ENCODE measurements around the gene SEC22A.
A peak's percentile ranks its signal among the peaks of the same experiment; 100 is the strongest.

Gene SEC22A

GRCh38 chr3:123201557-123202427, at the start of gene SEC22A:
Gene SEC22A, plus strand, starts transcription at chr3:123201943. Its CDS starts 7,275 bp downstream, at chr3:123209218.
- DNase-seq (ENCODE audit: low spot score), result peak; percentile 97

- DNase-seq (ENCODE audit: low spot score), result no peak
Observed at GRCh38 chr3:123152687-123153086, 49.1 kb upstream of the SEC22A start.

GRCh38 chr3:123153125-123154019, 48.4 kb upstream of the SEC22A start:
- DNase-seq (ENCODE audit: low spot score), result no peak

DNA sequence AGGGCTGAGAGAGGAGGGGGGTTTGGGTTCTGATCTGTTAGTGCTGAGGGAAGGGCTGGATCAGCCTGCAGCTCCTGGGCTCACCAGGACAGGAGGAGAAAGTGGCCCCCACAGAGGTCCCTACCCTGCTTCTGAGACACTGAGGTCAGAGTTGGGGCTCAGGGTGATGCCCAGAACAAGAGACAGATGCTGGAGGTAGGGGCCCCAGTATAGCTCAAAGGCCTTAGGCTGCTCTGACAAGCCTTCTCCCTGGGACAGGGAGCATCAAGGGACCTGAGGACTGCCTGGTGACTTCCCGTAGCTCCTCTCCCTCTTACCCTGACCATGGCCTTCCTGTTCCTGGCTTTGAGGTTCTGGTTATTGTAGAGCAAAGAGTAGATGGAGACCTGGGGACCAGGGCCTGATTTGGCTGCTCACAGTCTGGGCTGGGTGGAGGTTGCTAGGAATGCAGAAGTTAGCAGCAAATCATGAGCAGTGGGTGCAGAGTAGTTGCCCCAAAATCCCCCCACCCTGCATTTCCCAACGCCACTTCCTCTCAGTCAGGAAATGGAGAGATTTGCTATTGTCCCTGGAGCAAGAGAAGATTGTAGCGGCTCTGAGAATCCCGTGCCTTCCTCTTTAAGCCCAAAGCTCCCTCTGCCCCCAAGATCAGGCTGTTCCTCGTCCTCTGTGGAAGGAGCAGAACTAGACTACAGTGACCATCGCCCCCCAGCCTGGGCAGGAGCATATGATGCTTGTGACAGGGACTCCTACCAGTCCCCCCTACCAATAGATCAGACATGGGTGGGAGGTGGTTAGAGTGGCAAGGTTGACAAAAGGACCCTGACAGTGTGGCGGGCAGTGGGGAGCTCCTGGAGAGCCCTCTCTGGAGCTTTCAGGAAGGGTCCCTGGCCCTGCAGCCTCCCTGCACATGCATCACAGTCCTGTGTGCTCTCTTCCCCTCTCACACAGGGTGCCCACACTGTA, 47.4 kb upstream of the SEC22A start:
- DNase-seq (ENCODE audit: low spot score), result no peak

DNA sequence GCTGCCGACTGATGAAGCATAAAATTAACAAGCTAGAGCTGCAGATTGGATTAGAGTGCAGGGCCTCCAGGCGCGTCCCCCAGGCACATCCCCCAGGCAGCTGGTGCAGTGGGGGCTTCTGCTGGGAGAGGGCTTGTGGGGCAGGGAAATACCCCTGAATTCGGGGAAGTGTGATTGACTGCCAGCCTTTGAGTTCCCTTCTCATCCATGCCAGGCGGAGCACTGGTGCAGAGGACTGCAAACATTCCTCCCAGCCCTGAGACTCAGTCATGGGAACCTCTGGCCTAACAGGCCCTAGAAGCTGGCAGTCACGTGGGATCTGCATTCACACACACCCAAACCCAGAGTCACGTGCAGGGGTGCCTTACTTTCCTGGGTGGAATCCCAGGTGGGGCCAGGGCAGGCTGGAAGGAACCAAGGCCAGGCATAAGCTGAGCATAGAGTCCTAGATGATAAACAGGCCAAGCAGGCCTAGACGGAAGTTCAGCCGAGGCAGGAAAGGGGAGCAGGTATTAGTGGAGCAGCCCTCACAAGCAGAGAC, 46.2 kb upstream of the SEC22A start:
- no peak for DNase-seq (ENCODE audit: low spot score)

DNA sequence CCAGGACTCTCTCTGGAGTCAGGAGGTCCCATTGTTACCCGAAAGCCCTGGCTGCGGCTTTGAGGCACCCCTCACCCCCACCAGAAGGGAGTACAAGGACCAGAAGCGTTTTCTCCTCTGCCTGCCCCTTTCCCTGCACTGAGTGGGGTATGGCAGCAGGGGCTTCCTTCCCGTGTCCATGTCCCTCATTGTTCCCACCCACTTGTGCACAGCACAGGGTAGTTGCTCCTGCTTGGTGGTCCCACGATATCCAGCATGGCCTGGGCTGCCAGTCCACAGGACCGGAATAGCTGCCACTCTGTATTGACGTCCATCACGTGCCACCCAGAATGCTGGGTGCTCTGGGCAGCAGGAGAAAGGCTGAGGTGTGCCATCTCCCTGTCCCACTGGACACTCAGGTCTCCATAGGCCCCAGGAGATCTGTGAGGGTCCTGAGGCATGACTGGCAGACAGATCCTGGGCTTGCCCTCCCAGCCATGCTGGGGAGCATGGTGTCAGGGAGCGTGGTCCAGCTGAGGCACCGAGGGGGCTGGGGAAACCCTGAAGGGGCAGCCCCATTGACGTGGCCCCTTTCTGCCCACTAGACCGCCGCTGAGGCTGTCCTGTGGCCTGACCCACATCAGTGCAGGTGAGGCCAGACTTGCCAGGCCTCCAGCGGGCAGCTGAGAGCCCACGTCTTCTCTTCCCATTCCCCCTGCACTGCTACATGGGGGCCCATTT, 45.3 kb upstream of the SEC22A start:
- DNase-seq (ENCODE audit: low spot score), result no peak

- DNase-seq (ENCODE audit: low spot score), result no peak
Observed at GRCh38 chr3:123157209-123157597, 44.5 kb upstream of the SEC22A start.

DNA sequence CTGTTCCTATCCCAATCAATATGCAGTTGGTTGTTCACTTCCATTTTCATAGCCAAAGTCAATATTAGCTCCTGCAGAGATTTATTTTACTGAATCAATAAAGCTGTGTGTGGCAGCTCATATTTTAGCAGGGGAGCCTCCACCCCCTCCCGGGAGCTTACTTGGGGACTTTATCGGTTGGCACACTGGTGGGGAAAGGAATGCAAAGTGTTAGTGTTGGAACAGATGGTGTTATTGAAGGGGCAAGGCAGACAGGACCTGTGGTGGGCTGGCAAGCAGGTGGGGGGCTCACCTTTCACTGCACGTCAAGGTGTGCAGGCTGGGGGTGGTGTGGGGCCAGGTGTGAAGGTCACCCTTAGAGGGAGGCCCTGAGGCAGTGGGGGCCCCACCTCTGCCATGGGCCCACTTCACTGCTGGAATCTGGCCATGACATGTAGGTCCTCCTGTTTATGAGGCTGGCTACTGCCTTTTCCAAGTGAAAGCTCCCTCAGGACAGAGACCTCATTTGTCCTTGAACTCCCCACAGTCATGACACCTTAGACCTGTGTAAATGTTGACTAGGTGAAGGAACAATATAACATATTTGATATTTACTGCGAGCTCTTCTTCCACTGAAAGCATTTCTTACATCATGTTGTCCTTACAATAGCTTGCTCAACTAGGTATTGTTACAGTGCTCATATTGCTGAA, 44.0 kb upstream of the SEC22A start:
- no peak for DNase-seq (ENCODE audit: low spot score)

DNA sequence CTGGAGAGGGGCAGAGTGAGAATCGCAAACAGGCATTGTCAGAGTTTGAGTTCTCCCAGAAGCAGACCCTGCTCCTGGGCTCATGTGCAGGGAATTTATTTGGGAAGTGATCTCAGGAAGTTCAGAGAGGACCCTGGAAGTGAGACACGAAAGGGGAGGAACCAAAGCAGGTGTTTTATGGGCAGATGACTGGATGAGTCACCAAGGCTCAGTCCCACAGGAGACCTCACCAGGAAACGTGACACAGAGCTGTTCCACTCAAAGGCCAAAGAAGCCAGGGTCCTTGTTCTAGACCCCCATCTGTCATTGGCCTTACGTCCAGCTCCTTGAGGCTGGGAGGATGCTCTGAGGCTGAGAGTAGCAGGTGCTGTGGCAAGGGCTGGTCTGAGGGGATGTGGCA, 43.4 kb upstream of the SEC22A start:
- DNase-seq (ENCODE audit: low spot score), result no peak

- DNase-seq (ENCODE audit: low spot score), result no peak
Observed at GRCh38 chr3:123158899-123159390, 42.8 kb upstream of the SEC22A start.

DNA sequence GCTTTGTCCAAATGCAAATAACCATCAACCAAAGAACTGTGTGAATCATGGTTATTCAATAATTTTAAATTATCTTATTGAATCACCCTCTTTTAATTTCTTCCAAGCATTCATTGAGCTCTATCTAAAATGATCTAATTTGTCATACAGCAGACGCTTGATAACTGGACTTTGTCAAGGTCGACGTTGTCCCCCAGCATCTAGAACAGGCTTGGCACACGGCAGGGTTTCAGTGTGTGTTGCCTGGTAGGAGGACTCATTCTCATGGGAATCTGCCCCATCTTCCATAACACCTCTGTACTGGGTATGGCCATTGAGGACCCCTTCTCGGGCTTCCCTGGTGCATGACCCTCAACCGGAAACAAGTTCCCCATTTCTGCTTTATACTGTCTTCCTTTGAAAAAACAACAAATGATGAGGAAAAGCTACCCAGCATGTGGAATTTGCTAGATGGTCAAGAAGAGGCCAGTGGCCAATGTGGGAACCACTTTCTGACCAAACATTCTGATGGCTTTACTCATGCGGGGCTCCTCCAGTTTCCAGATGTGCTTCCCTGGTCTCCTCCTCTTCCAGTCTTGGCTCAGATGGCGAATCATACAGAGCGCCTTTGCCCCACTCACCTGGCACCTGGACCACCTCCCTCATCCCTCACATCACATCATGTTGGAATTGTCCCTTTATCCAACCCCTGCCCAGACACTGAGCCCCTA, 41.7 kb upstream of the SEC22A start:
- no peak for DNase-seq (ENCODE audit: low spot score)

DNA sequence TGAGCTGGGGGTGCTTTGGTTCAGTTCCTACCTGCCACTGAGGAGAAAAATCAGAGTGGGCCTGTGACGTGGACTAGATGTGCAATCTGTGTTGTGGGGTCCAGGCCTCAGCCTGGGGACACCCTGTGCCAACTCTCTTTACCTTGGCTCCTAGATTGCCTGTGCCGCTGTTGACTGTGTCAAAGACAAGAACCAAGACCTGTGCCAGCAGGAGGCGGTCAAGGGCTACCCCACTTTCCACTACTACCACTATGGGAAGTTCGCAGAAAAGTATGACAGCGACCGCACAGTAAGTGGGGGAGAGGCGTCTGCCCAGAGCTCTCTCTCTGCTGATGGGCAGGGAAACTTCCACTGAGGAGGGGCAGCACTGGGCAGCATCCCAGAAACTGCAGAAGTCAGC, 40.6 kb upstream of the SEC22A start:
- no peak for DNase-seq (ENCODE audit: low spot score)

DNA sequence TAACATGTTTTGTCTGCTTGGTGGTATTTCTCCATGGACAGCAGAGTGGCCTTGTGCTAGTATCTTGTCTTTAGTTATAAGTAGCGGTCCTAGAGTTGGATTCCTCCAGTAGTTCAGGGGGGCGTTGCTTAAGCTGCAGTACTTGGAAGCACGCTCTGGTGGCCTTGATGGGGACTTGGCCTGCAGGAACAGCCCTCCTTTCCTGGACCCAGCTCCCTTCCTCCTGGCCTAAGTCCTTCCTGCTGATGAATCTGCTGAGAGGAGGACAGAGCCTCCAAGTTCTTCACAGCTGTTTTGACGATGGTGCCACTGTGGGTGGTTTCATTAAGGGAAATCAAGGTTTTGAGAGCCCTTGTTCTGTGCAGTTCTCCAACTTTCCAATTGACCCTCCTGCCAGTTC, 38.6 kb upstream of the SEC22A start:
- no peak for DNase-seq (ENCODE audit: low spot score)

GRCh38 chr3:123165163-123165562, 36.6 kb upstream of the SEC22A start:
- DNase-seq (ENCODE audit: low spot score), result no peak

GRCh38 chr3:123167686-123168085, 34.1 kb upstream of the SEC22A start:
- DNase-seq (ENCODE audit: low spot score), result no peak

GRCh38 chr3:123168122-123168521, 33.6 kb upstream of the SEC22A start:
- no peak for DNase-seq (ENCODE audit: low spot score)

DNA sequence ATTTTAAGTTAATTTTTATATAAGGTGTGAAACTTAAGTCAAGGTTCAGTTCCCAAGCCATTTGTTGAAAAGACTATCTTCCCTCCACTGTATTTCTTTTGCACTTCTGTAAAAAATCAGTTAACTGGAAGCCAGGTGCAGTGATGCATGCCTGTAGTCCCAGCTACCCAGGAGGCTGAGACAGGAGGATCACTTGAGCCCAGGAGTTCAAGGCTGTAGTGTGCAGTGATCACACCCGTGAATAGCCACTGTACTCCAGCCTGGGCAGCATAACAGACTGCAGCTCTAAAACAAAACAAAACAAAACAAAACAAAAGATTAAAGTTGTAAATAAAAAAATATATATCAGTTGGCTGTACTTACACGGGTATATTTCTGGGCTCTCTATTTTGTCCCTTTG, 33.1 kb upstream of the SEC22A start:
- DNase-seq (ENCODE audit: low spot score), result no peak

- DNase-seq (ENCODE audit: low spot score), result no peak
Observed at GRCh38 chr3:123169492-123169929, 32.2 kb upstream of the SEC22A start.

DNA sequence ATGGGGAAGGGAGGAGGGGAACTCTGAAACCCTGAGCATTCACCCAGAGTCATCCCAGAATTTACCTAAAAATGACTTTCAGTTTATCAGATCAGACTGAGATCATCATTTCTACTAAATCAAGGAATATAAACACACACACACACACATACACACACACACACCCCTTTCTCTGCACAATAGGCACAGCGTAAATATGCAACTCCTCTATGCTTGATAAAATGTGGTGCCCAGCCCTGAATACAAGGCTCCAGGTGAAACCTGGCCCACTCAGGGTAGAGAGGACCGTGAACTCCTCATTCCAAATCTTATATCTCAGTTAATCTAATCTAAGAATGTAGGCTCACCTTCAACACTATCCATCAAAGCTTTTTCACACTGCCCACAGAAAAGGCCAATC, 31.8 kb upstream of the SEC22A start:
- DNase-seq (ENCODE audit: low spot score), result no peak
